CD14-positive monocyte (primary cell): ENCODE measurements around the gene SLC35B4. TPM values are rescaled to one million over a fixed set of nuclear protein-coding genes. Genes with fewer than 3 reads are reported as not detected.

Source experiments
- DNase-seq, 3 donors: peaks; one replicate each; pipeline ENCODE4 v3.0.0-alpha.2; 2011 to 2022
- H2AFZ ChIP-seq: 2 replicates; pipeline ENCODE4 v1.6.0; 2012; ENCODE audit warnings: mild to moderate bottlenecking, low read depth, low read length, inconsistent platforms; ENCODE audit not compliant: insufficient read depth, poor library complexity, severe bottlenecking
- H3K27ac ChIP-seq, 2 donors: 1 replicate in 1 of 2; 2 replicates in 1 of 2; pipeline ENCODE4 v1.5.1; 2012 to 2013; ENCODE audit warnings: low read length in 2 of 2, control low read depth in 1 of 2, inconsistent platforms in 1 of 2, low read depth in 1 of 2, mild to moderate bottlenecking in 1 of 2
- H3K27me3 ChIP-seq, 2 donors: one replicate each; pipeline versions ENCODE4 v1.6.0 to v1.6.1; 2011 to 2013; ENCODE audit warnings: low read length in 2 of 2; ENCODE audit not compliant: control insufficient read depth in 2 of 2, insufficient read depth in 2 of 2
- H3K36me3 ChIP-seq, 2 donors: replicated peaks in 1 of 2; 1 replicate in 1 of 2; 2 replicates in 1 of 2; pipeline versions ENCODE4 v1.5.1 to v1.6.1; 2012 to 2013; ENCODE audit warnings: low read length in 2 of 2, control low read depth in 1 of 2, inconsistent platforms in 1 of 2, mild to moderate bottlenecking in 1 of 2; ENCODE audit not compliant: insufficient read depth in 2 of 2, control insufficient read depth in 1 of 2
- H3K4me1 ChIP-seq, 2 donors: 1 replicate in 1 of 2; 2 replicates in 1 of 2; pipeline versions ENCODE4 v1.5.1 to v1.6.1; 2012 to 2013; ENCODE audit warnings: low read length in 2 of 2, control low read depth in 1 of 2, inconsistent platforms in 1 of 2, mild to moderate bottlenecking in 1 of 2, moderate library complexity in 1 of 2; ENCODE audit not compliant: insufficient read depth in 2 of 2, control insufficient read depth in 1 of 2
- H3K4me2 ChIP-seq: replicated peaks from 2 replicates; pipeline ENCODE3; 2012; ENCODE audit warnings: low read length, moderate library complexity, mild to moderate bottlenecking; ENCODE audit not compliant: poor library complexity, severe bottlenecking; ENCODE audit errors: extremely low read depth
- H3K4me3 ChIP-seq, 3 experiments: fragments of 200-600 bp in 1 of 3; sonication (generic) in 1 of 3; replicated peaks in 1 of 3; 1 replicate in 2 of 3; 2 replicates in 1 of 3; pipeline ENCODE4 v1.5.1; 2011 to 2013; ENCODE audit warnings: low read length in 3 of 3, mild to moderate bottlenecking in 3 of 3, control low read depth in 2 of 3, low read depth in 2 of 3, inconsistent platforms in 1 of 3, moderate library complexity in 1 of 3
- H3K79me2 ChIP-seq: 2 replicates; pipeline ENCODE4 v1.6.0; 2012; ENCODE audit warnings: mild to moderate bottlenecking, control low read depth, inconsistent platforms, low read length, moderate library complexity; ENCODE audit not compliant: insufficient read depth
- H3K9ac ChIP-seq: 2 replicates; pipeline ENCODE4 v1.6.0; 2017; ENCODE audit warnings: low read length, mild to moderate bottlenecking; ENCODE audit not compliant: insufficient read depth, poor library complexity, severe bottlenecking
- H3K9me3 ChIP-seq, 2 donors: replicated peaks in 1 of 2; 1 replicate in 1 of 2; 2 replicates in 1 of 2; pipeline versions ENCODE4 v1.5.1 to v1.6.1; 2012 to 2013; ENCODE audit warnings: low read length in 2 of 2, control low read depth in 1 of 2; ENCODE audit not compliant: control insufficient read depth in 1 of 2, insufficient read depth in 1 of 2
- H4K20me1 ChIP-seq: 2 replicates; pipeline ENCODE4 v1.6.0; 2012; ENCODE audit warnings: mild to moderate bottlenecking, low read length, control low read depth, moderate library complexity; ENCODE audit not compliant: insufficient read depth
- H3K27ac Mint-ChIP-seq, 7 donors: one replicate each; pipeline ENCODE4 v1.8.0; 2020; ENCODE audit warnings: mild to moderate bottlenecking in 7 of 7, mixed read lengths in 7 of 7, moderate library complexity in 6 of 7, inconsistent platforms in 2 of 7
- H3K27me3 Mint-ChIP-seq, 3 donors: one replicate each; pipeline ENCODE4 v1.8.0; 2021 to 2022; ENCODE audit warnings: low read depth in 3 of 3, mild to moderate bottlenecking in 3 of 3, mixed read lengths in 3 of 3, moderate library complexity in 3 of 3, inconsistent platforms in 1 of 3
- H3K36me3 Mint-ChIP-seq, 2 donors: one replicate each; pipeline ENCODE4 v1.8.0; 2020; ENCODE audit warnings: mixed read lengths in 2 of 2, inconsistent platforms in 1 of 2, mild to moderate bottlenecking in 1 of 2
- H3K4me1 Mint-ChIP-seq: one replicate; pipeline ENCODE4 v1.8.0; 2020; ENCODE audit warnings: mild to moderate bottlenecking, mixed read lengths
- H3K4me3 Mint-ChIP-seq, 2 donors: one replicate each; pipeline ENCODE4 v1.8.0; 2020; ENCODE audit warnings: mild to moderate bottlenecking in 2 of 2, mixed read lengths in 2 of 2, moderate library complexity in 1 of 2
- H3K9me3 Mint-ChIP-seq, 7 donors: one replicate each; pipeline ENCODE4 v1.8.0; 2020 to 2022; ENCODE audit warnings: mixed read lengths in 7 of 7, mild to moderate bottlenecking in 6 of 7, moderate library complexity in 6 of 7, inconsistent platforms in 2 of 7
- CTCF ChIP-seq: fragments of 200-600 bp; IDR thresholded peaks from one replicate; pipeline ENCODE4 v1.8.0; 2022; ENCODE audit warnings: antibody characterized with exemption, mild to moderate bottlenecking
- WGBS: methylation state at CpG from one replicate; pipeline ENCODE4 v1.1.5; 2013; ENCODE audit warnings: missing lambda C conversion rate; ENCODE audit not compliant: insufficient coverage; 5-methylcytosine and 5-hydroxymethylcytosine counted together
- intact Hi-C, 2 donors: fragments of 100-400 bp; cut with micrococcal nuclease; formaldehyde crosslinking; loops; one replicate each; pipeline versions ENCODE4 v1.15.0 to v1.15.1; 2023
- polyA plus RNA-seq, 3 donors: library from polyadenylated mRNA; depleted of rRNA in 1 of 3; unstranded in 2 of 3; stranded (reverse) in 1 of 3; fragments of 300-500 nt in 2 of 3; fragments of >200 nt in 1 of 3; fragmentation: Illumina TruSeq in 2 of 3; gene quantifications; 1 replicate in 2 of 3; 2 replicates in 1 of 3; pipeline ENCODE4 v1.2.3, GENCODE V29; 2012 to 2021

The SLC35B4 gene
- polyA plus RNA-seq, 3 donors, result 9.4 to 21.1 (median 12.7) TPM

GRCh38 chr7:134293002-134293740 is 23.6 kb downstream of the SLC35B4 start:
- no peaks in the 10 kb centered on the region for H3K9me3 ChIP-seq
- no peaks in the 10 kb centered on the region for H4K20me1 ChIP-seq
- peak overlapping the region in 1 of 3 experiments; percentile 24 for H3K4me3 ChIP-seq
- intact Hi-C loops, result no loop called here
- peaks cover 0 to 5% (median 0%) of the 10 kb centered on the region in 7 donors for H3K9me3 Mint-ChIP-seq
- H3K4me3 Mint-ChIP-seq, result peak overlapping the region in 1 of 2 donors; percentile 44
- no peaks in the 10 kb centered on the region for H3K27me3 ChIP-seq
- no peak for TF ChIP-seq CTCF
- H3K4me1 ChIP-seq, result peaks cover 23 to 25% of the 10 kb centered on the region in 2 donors
- H3K27me3 Mint-ChIP-seq, result peaks cover 0 to 1% (median 0%) of the 10 kb centered on the region in 3 donors
- peak overlapping the region; percentile 37 for H3K4me2 ChIP-seq
- no peaks in the 10 kb centered on the region for H3K79me2 ChIP-seq
- peak overlapping the region; percentile 54 for H2AFZ ChIP-seq
- peaks cover 34 to 40% of the 10 kb centered on the region in 2 donors for H3K36me3 Mint-ChIP-seq
- peak overlapping the region; percentile 25 for H3K9ac ChIP-seq
- H3K36me3 ChIP-seq, result peaks cover 22 to 39% of the 10 kb centered on the region in 2 donors
- H3K27ac ChIP-seq, result peak overlapping the region; percentile 63 to 77
- H3K4me1 Mint-ChIP-seq, result peaks cover 22% of the 10 kb centered on the region
- peak overlapping the region; percentile 56 to 92 (median 82) for H3K27ac Mint-ChIP-seq
- WGBS, result 61% methylated on average over 7 of the region's 12 CpGs
- DNase-seq, result peak; percentile 84 to 88 (median 85)

GRCh38 chr7:134290286-134290685 is 26.4 kb downstream of the SLC35B4 start:
- Mint-ChIP-seq H3K27ac (no peak overlapping the region), H3K27me3 (peaks cover 0 to 1% (median 0%) of the 10 kb centered on the region in 3 donors), H3K4me1 (peaks cover 32% of the 10 kb centered on the region), H3K9me3 (peaks cover 0 to 7% (median 2%) of the 10 kb centered on the region in 7 donors), H3K36me3 (peaks cover 20 to 22% of the 10 kb centered on the region in 2 donors), H3K4me3 (no peak overlapping the region)
- 100% methylated on average over 1 of the region's 3 CpGs for WGBS
- TF ChIP-seq CTCF, result no peak
- DNase-seq, result no peak
- no peaks in the 10 kb centered on the region for H4K20me1 ChIP-seq
- no peak overlapping the region for H3K9ac ChIP-seq
- H2AFZ ChIP-seq, result no peak overlapping the region
- H3K36me3 ChIP-seq, result peaks cover 9 to 14% of the 10 kb centered on the region in 2 donors
- H3K9me3 ChIP-seq, result no peaks in the 10 kb centered on the region
- H3K4me2 ChIP-seq, result no peak overlapping the region
- H3K4me3 ChIP-seq, result no peak overlapping the region
- intact Hi-C loops, result no loop called here
- H3K79me2 ChIP-seq, result no peaks in the 10 kb centered on the region
- no peak overlapping the region for H3K27ac ChIP-seq
- H3K4me1 ChIP-seq, result peaks cover 28 to 30% of the 10 kb centered on the region in 2 donors
- no peaks in the 10 kb centered on the region for H3K27me3 ChIP-seq
